OCI-LY1 (cell line): ENCODE data around the gene RPL7L1.

Experiments
- EZH2 ChIP-seq: fragments of 200-600 bp; sonication (generic), shearing (Covaris generic); IDR thresholded peaks from 2 replicates; pipeline ENCODE4 v1.8.0; 2017; ENCODE audit warnings: borderline replicate concordance, mixed run types, mild to moderate bottlenecking, antibody characterized with exemption, low read length, moderate library complexity, mixed read lengths
- TF ChIP-seq, protein P1 (sequence below): fragments of 200-600 bp; sonication (generic), shearing (Covaris generic); IDR thresholded peaks from 2 replicates; pipeline ENCODE4 v1.5.1; 2017; ENCODE audit warnings: mild to moderate bottlenecking, antibody characterized with exemption, low read length, moderate library complexity, mixed read lengths

GRCh38 chr6:42901538-42901957 is 22.1 kb downstream of the RPL7L1 start:
- TF ChIP-seq, protein P1, sequence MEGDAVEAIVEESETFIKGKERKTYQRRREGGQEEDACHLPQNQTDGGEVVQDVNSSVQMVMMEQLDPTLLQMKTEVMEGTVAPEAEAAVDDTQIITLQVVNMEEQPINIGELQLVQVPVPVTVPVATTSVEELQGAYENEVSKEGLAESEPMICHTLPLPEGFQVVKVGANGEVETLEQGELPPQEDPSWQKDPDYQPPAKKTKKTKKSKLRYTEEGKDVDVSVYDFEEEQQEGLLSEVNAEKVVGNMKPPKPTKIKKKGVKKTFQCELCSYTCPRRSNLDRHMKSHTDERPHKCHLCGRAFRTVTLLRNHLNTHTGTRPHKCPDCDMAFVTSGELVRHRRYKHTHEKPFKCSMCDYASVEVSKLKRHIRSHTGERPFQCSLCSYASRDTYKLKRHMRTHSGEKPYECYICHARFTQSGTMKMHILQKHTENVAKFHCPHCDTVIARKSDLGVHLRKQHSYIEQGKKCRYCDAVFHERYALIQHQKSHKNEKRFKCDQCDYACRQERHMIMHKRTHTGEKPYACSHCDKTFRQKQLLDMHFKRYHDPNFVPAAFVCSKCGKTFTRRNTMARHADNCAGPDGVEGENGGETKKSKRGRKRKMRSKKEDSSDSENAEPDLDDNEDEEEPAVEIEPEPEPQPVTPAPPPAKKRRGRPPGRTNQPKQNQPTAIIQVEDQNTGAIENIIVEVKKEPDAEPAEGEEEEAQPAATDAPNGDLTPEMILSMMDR = peak; percentile 87
- TF ChIP-seq EZH2 = no peak
